ENCODE results near the gene ZNF639.
A peak's percentile ranks its signal among the peaks of the same experiment; 100 is the strongest.

The ZNF639 gene

GRCh38 chr3:179318876-179319275 is 4.0 kb upstream of the ZNF639 start:
- DNase-seq = no peak

- DNase-seq = no peak
These were observed 1.1 kb upstream of the ZNF639 start for GRCh38 chr3:179321668-179322285.

GRCh38 chr3:179323197-179324110 is 623 bp downstream of the ZNF639 start:
- DNase-seq = peak; percentile 67

DNA sequence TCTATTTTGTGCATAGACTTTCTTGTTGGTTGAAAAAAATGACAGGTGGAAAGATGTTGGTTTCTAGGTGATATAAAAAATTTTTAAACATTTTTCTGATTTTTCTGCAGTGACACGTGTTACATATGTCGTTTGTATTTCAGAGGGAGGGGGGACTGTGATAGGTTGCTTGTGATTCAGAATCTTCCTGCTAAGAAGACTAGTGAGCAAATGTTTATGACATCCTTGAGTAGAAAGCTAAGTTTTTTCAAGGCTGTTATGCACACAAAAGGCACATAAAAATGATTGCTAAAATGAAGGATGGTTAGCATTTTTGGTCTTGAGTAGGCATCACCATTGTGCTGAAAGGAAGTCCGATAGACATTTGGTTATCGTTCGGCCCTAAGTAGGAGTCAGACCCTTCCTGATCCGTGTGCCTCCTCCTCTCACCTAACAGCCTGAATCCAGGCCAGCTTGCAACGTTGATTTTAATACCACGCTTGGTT is 1.5 kb downstream of the ZNF639 start:
- peak; percentile 38 for DNase-seq

DNA sequence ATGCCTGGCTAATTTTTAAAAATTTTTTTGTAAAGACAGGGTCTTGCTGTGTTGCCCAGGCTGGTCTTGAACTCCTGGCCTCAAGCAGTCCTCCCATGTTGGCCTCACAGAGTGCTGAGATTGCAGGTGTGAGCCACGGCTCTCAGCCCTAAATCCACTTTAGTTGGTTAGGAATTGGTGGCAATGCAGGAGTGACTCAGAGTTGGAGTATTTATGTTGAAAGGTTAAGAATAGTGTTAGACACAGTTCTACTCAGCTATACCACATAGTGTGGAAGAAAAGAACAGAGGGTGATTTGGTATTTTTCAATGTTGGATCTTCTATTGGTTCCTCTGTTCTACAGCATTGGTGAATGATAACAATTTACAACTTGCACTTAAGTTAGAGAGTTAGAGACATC is 7.6 kb downstream of the ZNF639 start:
- no peak for DNase-seq

- no peak for DNase-seq
These were observed 9.4 kb downstream of the ZNF639 start for GRCh38 chr3:179332240-179332639.

DNA sequence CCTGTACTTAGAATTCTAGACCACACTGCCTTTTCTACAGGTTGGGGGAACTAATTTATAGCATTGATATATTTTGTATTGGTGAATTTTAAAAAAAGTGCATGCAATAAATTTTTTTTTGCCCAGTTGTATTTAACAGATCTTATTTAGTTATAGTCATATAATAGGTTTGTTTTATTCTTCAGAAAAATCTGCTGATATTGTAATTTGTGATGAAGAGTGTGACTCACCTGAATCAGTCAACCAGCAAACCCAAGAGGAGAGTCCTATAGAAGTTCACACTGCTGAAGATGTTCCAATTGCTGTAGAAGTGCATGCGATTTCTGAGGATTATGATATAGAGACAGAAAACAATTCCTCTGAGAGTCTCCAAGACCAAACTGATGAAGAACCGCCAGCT is 10.3 kb downstream of the ZNF639 start:
- no peak for DNase-seq

- DNase-seq = no peak
These were observed 13.6 kb downstream of the ZNF639 start for GRCh38 chr3:179336345-179336929.

- peak; percentile 95 for DNase-seq
These were observed 24.7 kb downstream of the ZNF639 start, which contains the start of gene MFN1 for GRCh38 chr3:179347345-179348194. MFN1 (plus strand) TSS chr3:179347709; CDS start chr3:179348852, 1,143 bp downstream.

DNA sequence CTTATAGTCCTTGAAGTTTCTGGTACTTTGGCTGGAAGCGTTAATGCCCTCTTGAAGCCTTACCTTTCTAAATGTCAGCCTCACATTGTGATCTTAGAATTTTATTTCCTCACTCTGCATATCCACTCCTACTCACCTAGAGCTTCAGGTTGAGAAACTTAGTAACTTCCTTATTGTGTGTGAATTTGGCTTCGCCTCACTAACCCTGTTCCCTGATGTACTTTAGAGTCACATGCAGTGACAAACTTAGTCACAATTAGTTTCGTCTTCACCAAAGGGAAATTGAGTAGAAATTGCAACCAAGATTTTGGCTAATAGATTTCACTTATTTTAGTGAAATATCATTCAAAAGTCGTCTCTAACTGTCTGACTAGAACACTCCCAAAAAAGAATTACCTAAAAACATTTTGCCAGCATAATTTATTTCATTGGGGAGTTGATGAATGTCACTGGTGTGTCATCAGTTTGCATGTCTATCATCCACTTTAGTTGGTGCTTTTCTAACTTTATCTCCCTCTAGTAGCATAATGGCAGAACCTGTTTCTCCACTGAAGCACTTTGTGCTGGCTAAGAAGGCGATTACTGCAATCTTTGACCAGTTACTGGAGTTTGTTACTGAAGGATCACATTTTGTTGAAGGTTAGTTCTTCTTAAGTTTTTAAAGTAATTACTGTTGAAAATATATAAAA is 25.6 kb downstream of the ZNF639 start:
- DNase-seq = peak; percentile 34

- no peak for DNase-seq
These were observed 33.2 kb downstream of the ZNF639 start for GRCh38 chr3:179355996-179356395.

DNA sequence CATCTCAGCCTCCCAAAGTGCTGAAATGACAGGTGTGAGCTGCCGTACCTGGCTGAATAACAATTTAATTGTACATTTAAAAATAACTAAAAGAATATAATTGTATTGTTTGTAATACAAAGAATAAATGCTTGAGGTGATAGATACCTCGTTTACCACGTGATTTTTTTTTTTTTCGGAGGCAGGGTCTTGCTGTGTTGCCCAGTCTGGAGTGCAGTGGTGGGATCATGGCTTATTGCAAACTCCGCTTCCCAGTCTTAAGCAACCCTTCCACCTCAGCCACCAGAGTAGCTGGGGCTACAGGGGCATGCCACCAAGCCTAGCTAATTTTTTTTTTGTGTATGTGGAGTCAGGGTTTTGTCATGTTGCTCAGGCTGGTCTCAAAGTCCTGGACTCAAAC is 40.5 kb downstream of the ZNF639 start:
- no peak for DNase-seq

DNA sequence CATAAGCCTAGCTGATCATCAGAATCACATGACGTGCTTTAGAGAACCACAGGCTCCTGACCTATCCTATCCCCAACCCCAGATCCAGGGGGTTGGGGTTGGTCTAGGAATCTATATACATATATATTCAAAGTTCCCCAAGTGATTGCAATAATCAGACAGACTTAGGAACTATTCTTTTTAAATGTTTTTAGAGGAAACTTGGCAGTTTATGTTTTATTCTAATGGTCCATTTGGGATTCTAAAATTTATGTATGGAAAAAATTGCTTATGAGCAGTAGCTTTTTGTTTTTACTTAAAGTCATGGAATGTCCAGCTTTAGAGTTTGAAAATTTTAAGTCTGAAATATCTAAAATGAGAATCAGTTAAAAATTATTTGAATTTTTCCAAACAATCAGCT is 46.8 kb downstream of the ZNF639 start:
- DNase-seq = no peak

GRCh38 chr3:179373938-179374337 is 51.1 kb downstream of the ZNF639 start:
- no peak for DNase-seq

DNA sequence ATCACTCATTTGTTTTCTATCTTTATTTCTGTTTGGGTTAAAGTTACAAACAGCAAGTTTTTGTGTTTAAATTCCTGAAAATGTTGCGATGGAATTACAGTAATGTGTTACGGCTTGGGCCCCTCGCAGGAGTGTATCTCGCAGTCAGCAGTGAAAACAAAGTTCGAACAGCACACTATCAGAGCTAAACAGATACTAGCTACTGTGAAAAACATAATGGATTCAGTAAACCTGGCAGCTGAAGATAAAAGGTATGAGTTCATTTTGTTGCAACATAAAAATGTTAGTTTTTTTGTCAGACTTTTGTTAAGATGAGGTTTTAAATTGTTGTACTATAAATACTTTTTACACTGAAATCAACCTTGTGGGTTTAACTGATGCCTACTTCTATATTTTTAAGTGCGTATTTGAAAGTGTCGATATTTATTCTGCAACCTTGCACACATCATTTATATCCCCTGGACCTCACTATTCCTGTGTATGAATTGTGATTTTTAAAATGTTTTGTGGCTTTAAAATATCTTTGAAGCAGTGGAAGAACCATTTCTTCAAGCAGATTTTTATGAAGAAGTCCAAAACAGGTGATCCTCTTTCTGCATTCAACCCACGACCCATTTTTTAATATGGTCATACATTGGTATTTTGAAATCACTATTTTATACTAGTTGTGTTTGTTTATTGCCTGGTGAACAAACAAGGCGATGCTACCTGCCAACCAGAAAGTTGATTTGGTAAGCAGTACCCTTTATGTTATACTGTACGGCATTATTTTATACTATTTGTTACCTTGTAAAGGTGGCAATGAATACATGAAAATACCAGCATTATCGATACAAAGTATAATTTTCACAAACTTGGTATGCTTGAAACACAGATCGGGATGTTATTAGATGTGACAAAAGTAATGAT is 52.5 kb downstream of the ZNF639 start:
- DNase-seq = no peak

- no peak for DNase-seq
These were observed 53.6 kb downstream of the ZNF639 start for GRCh38 chr3:179376474-179376873.

Measured in activated CD4-positive, alpha-beta T cell treated with anti-CD3 and anti-CD28 coated beads, Interleukin-2, Interleukin-6, amounts not matched to agents 100 ng/mL and 50 ng/mL, durations not matched to agents 16 hours and 8 hours (primary cell).